Peyer's patch (tissue), 4 donors: ENCODE data around the gene PLP1.
"Not testable (repeated sequence)": the region's sequence is repeated elsewhere in the genome, so short reads cannot be mapped to it uniquely, and the experiment has no call there.

Experiments
- POLR2A ChIP-seq, 2 donors: fragments of 450-650 bp; IDR thresholded peaks; one replicate each; pipeline ENCODE4 v1.5.1; 2017; ENCODE audit warnings: antibody characterized with exemption in 2 of 2, mild to moderate bottlenecking in 2 of 2, moderate library complexity in 2 of 2
- TF ChIP-seq, protein P1 (sequence below), 6 experiments: fragments of 450-650 bp in 4 of 6; fragments of 200-600 bp in 2 of 6; sonication (generic) in 1 of 6; IDR thresholded peaks; one replicate each; pipeline ENCODE4 v1.5.1; 2017 to 2019; ENCODE audit warnings: antibody characterized with exemption in 6 of 6, mild to moderate bottlenecking in 3 of 6, moderate library complexity in 1 of 6

DNA sequence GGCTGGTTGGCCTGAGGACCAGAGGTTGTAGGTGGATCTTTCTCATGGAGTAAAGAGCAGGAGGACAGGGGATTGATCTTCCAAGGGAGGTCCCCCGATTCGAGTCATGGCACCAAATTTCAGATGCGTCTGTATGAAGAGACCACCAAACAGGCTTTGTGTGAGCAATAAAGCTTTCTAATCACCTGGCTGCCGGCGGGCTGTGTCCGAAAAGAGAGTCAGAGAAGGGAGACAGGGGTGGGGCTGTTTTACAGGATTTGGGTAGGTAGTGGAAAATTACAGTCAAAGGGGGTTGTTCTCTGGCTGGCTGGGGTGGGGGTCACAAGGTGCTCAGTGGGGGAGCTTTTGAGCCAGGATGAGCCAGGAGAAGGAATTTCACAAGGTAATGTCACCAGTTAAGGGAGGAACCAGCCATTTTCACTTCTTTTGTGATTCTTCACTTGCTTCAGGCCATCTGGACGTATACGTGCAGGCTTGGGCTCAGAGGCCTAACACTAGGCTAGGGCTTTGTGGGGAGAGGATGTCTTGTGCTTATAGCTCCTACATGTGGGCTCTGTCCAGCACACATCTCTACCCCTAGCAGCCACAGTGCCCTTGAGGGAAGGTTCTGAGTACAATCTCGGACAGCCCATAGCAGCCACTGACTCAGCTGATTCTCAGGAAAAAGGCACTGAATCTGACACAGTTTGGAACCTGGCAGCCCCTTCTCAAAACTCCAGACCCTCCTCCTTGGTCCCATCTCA lies 9.7 kb upstream of the PLP1 start:
- not testable (repeated sequence) for TF ChIP-seq POLR2A (IDR thresholded peaks at IDR 0.05)
- TF ChIP-seq, protein P1, sequence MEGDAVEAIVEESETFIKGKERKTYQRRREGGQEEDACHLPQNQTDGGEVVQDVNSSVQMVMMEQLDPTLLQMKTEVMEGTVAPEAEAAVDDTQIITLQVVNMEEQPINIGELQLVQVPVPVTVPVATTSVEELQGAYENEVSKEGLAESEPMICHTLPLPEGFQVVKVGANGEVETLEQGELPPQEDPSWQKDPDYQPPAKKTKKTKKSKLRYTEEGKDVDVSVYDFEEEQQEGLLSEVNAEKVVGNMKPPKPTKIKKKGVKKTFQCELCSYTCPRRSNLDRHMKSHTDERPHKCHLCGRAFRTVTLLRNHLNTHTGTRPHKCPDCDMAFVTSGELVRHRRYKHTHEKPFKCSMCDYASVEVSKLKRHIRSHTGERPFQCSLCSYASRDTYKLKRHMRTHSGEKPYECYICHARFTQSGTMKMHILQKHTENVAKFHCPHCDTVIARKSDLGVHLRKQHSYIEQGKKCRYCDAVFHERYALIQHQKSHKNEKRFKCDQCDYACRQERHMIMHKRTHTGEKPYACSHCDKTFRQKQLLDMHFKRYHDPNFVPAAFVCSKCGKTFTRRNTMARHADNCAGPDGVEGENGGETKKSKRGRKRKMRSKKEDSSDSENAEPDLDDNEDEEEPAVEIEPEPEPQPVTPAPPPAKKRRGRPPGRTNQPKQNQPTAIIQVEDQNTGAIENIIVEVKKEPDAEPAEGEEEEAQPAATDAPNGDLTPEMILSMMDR (IDR thresholded peaks at IDR 0.05): not testable (repeated sequence)
